HEK293 (cell line): ENCODE data around the gene CORO2B.

ENCODE experiments used
- CTCF ChIA-PET: fragments of 350-600 bp; formaldehyde crosslinking; extraction: SDS; loops from one replicate; lab custom pipeline; 2021; ENCODE audit warnings: antibody characterized with exemption; lab: Yijun Ruan, JAX
- POLR2A ChIA-PET: fragments of 300-600 bp; formaldehyde crosslinking; extraction: SDS; loops from one replicate; lab custom pipeline; 2020; ENCODE audit warnings: antibody characterized with exemption, inconsistent platforms; lab: Yijun Ruan, JAX
- H3K27ac ChIP-seq: fragments of 200-500 bp; sonication (Bioruptor generic); 2 replicates; pipeline ENCODE4 v1.5.1; 2014; ENCODE audit warnings: low read depth, low read length, control low read depth, inconsistent platforms; ENCODE audit errors: extremely low read depth
- H3K36me3 ChIP-seq, 2 experiments: fragments of 200-500 bp in 1 of 2; sonication (Bioruptor generic) in 1 of 2; 1 replicate in 1 of 2; 2 replicates in 1 of 2; pipeline ENCODE4 v1.5.1; 2014 to 2017; ENCODE audit warnings: inconsistent platforms in 2 of 2, low read length in 2 of 2; ENCODE audit not compliant: control insufficient read depth in 2 of 2, insufficient read depth in 1 of 2
- H3K4me1 ChIP-seq: fragments of 200-500 bp; sonication (Bioruptor generic); 2 replicates; pipeline ENCODE4 v1.5.1; 2014; ENCODE audit warnings: mild to moderate bottlenecking, low read length, inconsistent platforms; ENCODE audit not compliant: control insufficient read depth, insufficient read depth
- H3K4me3 ChIP-seq: 2 replicates; pipeline ENCODE4 v1.5.1; 2011; ENCODE audit warnings: low read depth, mild to moderate bottlenecking, control low read depth, low read length, moderate library complexity
- H3K9me3 ChIP-seq: fragments of 200-500 bp; sonication (Bioruptor generic); 2 replicates; pipeline ENCODE4 v1.5.1; 2014; ENCODE audit warnings: low read depth, low read length, inconsistent platforms; ENCODE audit not compliant: control insufficient read depth, insufficient read depth
- OVOL3 ChIP-seq: fragments of 450-650 bp; formaldehyde crosslinking; IDR thresholded peaks from 2 replicates; pipeline ENCODE4 v1.5.1; 2016; ENCODE audit warnings: missing biosample characterization, missing genetic modification characterization
- PRDM2 ChIP-seq: fragments of 450-650 bp; formaldehyde crosslinking; IDR thresholded peaks from 2 replicates; pipeline ENCODE4 v1.5.1; 2016; ENCODE audit warnings: missing biosample characterization, missing genetic modification characterization, borderline replicate concordance
- PRDM6 ChIP-seq: fragments of 450-650 bp; formaldehyde crosslinking; IDR thresholded peaks from 2 replicates; pipeline ENCODE4 v1.5.1; 2017; ENCODE audit warnings: missing biosample characterization, missing genetic modification characterization
- ZFP3 ChIP-seq: fragments of 450-650 bp; formaldehyde crosslinking; IDR thresholded peaks from 2 replicates; pipeline ENCODE4 v1.5.1; 2016; ENCODE audit warnings: low read depth, missing biosample characterization, missing genetic modification characterization
- ZNF114 ChIP-seq: fragments of 450-650 bp; formaldehyde crosslinking; IDR thresholded peaks from 2 replicates; pipeline ENCODE4 v1.5.0; 2017; ENCODE audit warnings: missing biosample characterization, missing genetic modification characterization
- ZNF157 ChIP-seq: fragments of 450-650 bp; formaldehyde crosslinking; IDR thresholded peaks from 2 replicates; pipeline ENCODE4 v1.5.1; 2016; ENCODE audit warnings: missing biosample characterization, missing genetic modification characterization
- ZNF18 ChIP-seq: fragments of 450-650 bp; formaldehyde crosslinking; IDR thresholded peaks from 2 replicates; pipeline ENCODE4 v1.5.1; 2016; ENCODE audit warnings: missing biosample characterization, missing genetic modification characterization
- ZNF513 ChIP-seq: fragments of 450-650 bp; IDR thresholded peaks from 2 replicates; pipeline ENCODE4 v1.5.1; 2018; ENCODE audit warnings: missing biosample characterization, missing genetic modification characterization
- ZNF514 ChIP-seq: fragments of 450-650 bp; formaldehyde crosslinking; IDR thresholded peaks from 2 replicates; pipeline ENCODE4 v1.5.1; 2016; ENCODE audit warnings: missing biosample characterization, missing genetic modification characterization
- ZNF626 ChIP-seq: fragments of 450-650 bp; sonication (Bioruptor Pico); formaldehyde crosslinking; IDR thresholded peaks from 2 replicates; pipeline ENCODE4 v1.5.1; 2018; ENCODE audit warnings: missing biosample characterization, missing genetic modification characterization, inconsistent platforms
- ZNF639 ChIP-seq: fragments of 450-650 bp; formaldehyde crosslinking; IDR thresholded peaks from 2 replicates; pipeline ENCODE4 v1.5.1; 2016; ENCODE audit warnings: missing biosample characterization, missing genetic modification characterization
- ZNF747 ChIP-seq: fragments of 450-650 bp; formaldehyde crosslinking; IDR thresholded peaks from 2 replicates; pipeline ENCODE4 v1.5.1; 2016; ENCODE audit warnings: missing biosample characterization, missing genetic modification characterization
- ZNF768 ChIP-seq: fragments of 450-650 bp; formaldehyde crosslinking; IDR thresholded peaks from 2 replicates; pipeline ENCODE4 v1.5.1; 2018; ENCODE audit warnings: missing biosample characterization, mild to moderate bottlenecking, missing genetic modification characterization

Gene CORO2B

DNA sequence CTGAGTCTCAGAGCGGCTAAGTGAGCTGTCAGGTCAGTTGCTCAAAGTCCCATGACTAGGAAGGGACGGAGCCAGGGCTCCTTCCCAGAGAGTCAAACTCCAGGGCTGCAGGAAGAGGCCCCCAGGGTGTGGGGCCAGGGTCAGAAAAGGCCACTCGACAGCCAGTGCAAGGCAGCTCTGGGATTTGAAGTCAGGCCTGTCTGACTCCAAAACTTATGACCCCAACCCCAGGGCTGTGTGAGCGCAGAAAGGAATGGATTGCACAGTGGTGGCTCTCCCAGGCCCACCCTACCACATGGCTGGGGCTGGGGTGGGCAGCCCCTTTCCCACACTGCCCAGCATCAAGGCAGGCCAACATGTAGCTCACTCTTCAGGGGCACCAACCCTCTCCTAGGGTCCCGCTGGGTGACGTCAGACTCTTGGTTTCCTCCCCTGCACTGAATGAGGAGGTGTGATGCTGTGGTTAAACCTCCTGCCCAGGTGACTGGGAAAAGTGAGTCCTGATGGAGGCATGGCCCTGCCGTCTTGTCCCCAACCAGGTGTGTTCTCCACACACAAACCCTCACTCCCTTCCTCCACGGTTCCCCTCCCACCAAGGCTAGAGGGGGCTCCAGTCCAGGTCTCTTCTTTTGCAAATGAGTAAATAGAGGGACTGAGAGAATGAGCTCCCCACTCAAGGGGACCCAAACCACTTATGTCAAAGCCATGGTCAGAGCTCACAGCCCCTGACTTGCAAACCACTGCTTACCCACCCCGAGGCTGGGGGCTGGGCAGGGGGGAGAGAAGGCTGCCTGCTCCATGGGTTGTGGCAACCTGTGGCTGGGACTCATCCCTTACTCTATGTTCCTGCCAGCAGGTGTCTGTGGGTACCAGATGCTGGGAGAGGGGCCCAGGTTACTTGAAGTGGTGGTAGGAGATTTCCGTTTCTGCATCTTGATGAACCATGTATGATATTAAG is 23.8 kb upstream of the CORO2B start (continued):
- no peak for TF ChIP-seq ZNF639
- no peak for TF ChIP-seq ZNF626 (tag by site-specific recombination)
- TF ChIP-seq PRDM6 (tag by site-specific recombination), result no peak
- no peak for TF ChIP-seq PRDM2 (tag by site-specific recombination)
- no peak for TF ChIP-seq ZNF747
- no peak for TF ChIP-seq ZNF157
- no peak for TF ChIP-seq ZNF114 (tag by site-specific recombination)

DNA sequence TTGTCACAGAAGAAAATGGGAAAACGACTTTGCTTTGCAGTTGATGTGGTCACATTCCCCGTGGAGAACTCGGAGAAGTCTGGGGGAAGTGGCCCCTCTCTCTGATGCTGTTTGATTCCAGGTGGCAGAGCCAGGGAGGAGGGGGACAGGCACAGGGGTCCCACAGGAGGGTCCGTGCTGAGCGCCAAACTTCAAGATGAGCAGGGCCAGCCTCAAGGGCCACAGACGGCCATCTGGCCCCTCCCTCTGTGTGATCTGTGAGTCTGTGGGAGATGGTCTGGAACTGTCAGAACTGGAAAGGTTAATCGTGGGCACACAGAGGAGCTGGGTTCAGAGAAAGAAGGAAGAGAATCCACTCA is 23.1 kb upstream of the CORO2B start:
- no peaks in the 10 kb centered on the region for H3K36me3 ChIP-seq
- TF ChIP-seq ZNF18, result no peak
- no peak for TF ChIP-seq OVOL3 (tag by site-specific recombination)
- no peak for TF ChIP-seq ZNF513
- no peak for TF ChIP-seq ZNF514
- no peak for TF ChIP-seq ZFP3 (tag by site-specific recombination)
- no peak for TF ChIP-seq ZNF768 (tag by site-specific recombination)
- TF ChIP-seq, all 188 proteins: peak for 0
- CTCF ChIA-PET, result interaction anchor here (0.7 to 14.6 kb wide), 13 partner anchors 9 to 583 kb away, joined by 3 to 421 read pairs (median 5); no protein-coding TSS in a partner anchor
- H3K27ac ChIP-seq, result no peak overlapping the region
- no peaks in the 10 kb centered on the region for H3K4me1 ChIP-seq
- POLR2A ChIA-PET, result no interaction called here
- H3K9me3 ChIP-seq, result no peaks in the 10 kb centered on the region
- no peak overlapping the region for H3K4me3 ChIP-seq
